ENCODE results near the gene NPY5R. TPM values are rescaled to one million over a fixed set of nuclear protein-coding genes. Genes with fewer than 3 reads are reported as not detected.

Gene NPY5R
- total RNA-seq, 1 donor from 2014 or later = not detected

DNA sequence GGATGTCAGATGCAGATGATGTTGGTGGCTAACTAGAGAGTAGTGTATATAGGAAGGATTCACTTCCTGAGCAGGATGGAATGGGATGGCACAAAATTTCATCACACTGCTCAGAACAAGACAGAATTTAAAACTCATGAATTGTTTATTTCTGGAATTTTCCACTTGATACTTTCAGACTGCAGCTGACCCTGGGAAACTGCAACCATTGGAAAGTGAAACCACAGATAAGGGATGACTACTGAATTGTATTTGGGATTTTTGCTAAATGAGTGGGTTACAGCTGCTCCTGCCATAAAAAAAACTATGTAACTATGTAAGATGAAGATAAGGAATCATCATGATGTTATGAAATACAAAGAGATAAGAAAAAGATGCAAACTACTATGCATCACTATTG is 51.4 kb downstream of the NPY5R start:
- TF ChIP-seq, protein P1, sequence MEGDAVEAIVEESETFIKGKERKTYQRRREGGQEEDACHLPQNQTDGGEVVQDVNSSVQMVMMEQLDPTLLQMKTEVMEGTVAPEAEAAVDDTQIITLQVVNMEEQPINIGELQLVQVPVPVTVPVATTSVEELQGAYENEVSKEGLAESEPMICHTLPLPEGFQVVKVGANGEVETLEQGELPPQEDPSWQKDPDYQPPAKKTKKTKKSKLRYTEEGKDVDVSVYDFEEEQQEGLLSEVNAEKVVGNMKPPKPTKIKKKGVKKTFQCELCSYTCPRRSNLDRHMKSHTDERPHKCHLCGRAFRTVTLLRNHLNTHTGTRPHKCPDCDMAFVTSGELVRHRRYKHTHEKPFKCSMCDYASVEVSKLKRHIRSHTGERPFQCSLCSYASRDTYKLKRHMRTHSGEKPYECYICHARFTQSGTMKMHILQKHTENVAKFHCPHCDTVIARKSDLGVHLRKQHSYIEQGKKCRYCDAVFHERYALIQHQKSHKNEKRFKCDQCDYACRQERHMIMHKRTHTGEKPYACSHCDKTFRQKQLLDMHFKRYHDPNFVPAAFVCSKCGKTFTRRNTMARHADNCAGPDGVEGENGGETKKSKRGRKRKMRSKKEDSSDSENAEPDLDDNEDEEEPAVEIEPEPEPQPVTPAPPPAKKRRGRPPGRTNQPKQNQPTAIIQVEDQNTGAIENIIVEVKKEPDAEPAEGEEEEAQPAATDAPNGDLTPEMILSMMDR (IDR thresholded peaks at IDR 0.05) = no peak
- no peak overlapping the region for H3K4me3 Mint-ChIP-seq (ENCODE audit: unreplicated experiment)
- DNase-seq (ENCODE audit: low spot score) = no peak

GRCh38 chr4:163395758-163396157 is 52.1 kb downstream of the NPY5R start:
- H3K27me3 Mint-ChIP-seq (ENCODE audit: low read depth) = peaks cover 10% of the 10 kb centered on the region
- no peak overlapping the region for H3K27ac Mint-ChIP-seq (ENCODE audit: unreplicated experiment)
- H3K4me3 Mint-ChIP-seq (ENCODE audit: unreplicated experiment) = no peak overlapping the region
- TF ChIP-seq, protein P1 (IDR thresholded peaks at IDR 0.05) = no peak
- no peaks in the 10 kb centered on the region for H3K36me3 Mint-ChIP-seq (ENCODE audit: low read depth)
- no peaks in the 10 kb centered on the region for H3K9me3 Mint-ChIP-seq (ENCODE audit: low read depth)
- no peaks in the 10 kb centered on the region for H3K4me1 Mint-ChIP-seq (ENCODE audit: low read depth)
- no peak for DNase-seq (ENCODE audit: low spot score)

More for the DNA sequence above, 51.4 kb downstream of the NPY5R start:
- Mint-ChIP-seq H3K9me3 (ENCODE audit: low read depth) (no peaks in the 10 kb centered on the region), H3K27ac (ENCODE audit: unreplicated experiment) (no peak overlapping the region), H3K36me3 (ENCODE audit: low read depth) (no peaks in the 10 kb centered on the region), H3K4me1 (ENCODE audit: low read depth) (no peaks in the 10 kb centered on the region), H3K27me3 (ENCODE audit: low read depth) (peaks cover 12% of the 10 kb centered on the region)

- no peaks in the 10 kb centered on the region for H3K36me3 Mint-ChIP-seq (ENCODE audit: low read depth)
- no peak overlapping the region for H3K4me3 Mint-ChIP-seq (ENCODE audit: unreplicated experiment)
- H3K9me3 Mint-ChIP-seq (ENCODE audit: low read depth) = no peaks in the 10 kb centered on the region
- no peaks in the 10 kb centered on the region for H3K4me1 Mint-ChIP-seq (ENCODE audit: low read depth)
- H3K27ac Mint-ChIP-seq (ENCODE audit: unreplicated experiment) = no peak overlapping the region
- no peak for DNase-seq (ENCODE audit: low spot score)
- peaks cover 9% of the 10 kb centered on the region for H3K27me3 Mint-ChIP-seq (ENCODE audit: low read depth)
- TF ChIP-seq, protein P1 (IDR thresholded peaks at IDR 0.05) = no peak
Observed at GRCh38 chr4:163398238-163398637, 54.5 kb downstream of the NPY5R start.

DNA sequence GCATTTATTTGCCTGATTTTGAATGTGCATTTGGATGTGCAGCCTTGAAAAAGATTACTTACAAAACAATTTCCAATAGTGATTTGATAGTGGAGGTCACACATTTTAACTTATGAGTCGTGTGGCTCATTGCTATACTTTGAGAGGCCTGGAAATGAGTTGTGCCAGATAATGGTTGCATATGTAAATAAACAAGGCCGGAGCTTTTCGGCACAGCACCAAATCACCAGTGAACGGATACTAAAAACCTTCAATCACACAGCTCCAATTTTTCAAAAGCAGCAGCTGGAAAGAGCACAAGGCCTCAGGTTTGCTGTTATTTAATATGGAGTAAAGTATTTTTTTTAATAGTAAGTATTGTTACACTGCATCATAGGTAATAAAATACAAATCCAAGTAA is 57.2 kb downstream of the NPY5R start:
- Mint-ChIP-seq H3K4me1 (ENCODE audit: low read depth) (no peaks in the 10 kb centered on the region), H3K27ac (ENCODE audit: unreplicated experiment) (no peak overlapping the region), H3K9me3 (ENCODE audit: low read depth) (no peaks in the 10 kb centered on the region), H3K4me3 (ENCODE audit: unreplicated experiment) (no peak overlapping the region), H3K36me3 (ENCODE audit: low read depth) (no peaks in the 10 kb centered on the region), H3K27me3 (ENCODE audit: low read depth) (peaks cover 13% of the 10 kb centered on the region)
- DNase-seq (ENCODE audit: low spot score) = no peak
- TF ChIP-seq, protein P1 (IDR thresholded peaks at IDR 0.05) = no peak

Other genes with a start within 250 kb of the NPY5R start
- 12.2 to 17.3 TPM (median 12.9 TPM) in 3 replicates for gene NAF1, start 177.0 kb upstream of the NPY5R start, total RNA-seq
- 0.22 TPM in 2 of 3 replicates, not detected in the other for gene NPY1R, start 11.3 kb upstream of the NPY5R start, total RNA-seq
- gene TKTL2, start 129.9 kb downstream of the NPY5R start, total RNA-seq = not detected in 3 replicates
- 21.8 to 34.7 TPM (median 22.2 TPM) in 3 replicates for gene TMA16, start 150.8 kb downstream of the NPY5R start, total RNA-seq

Measured in chondrocyte (in vitro differentiated cells).